ENCODE measurements around the gene ADGRB3. TPM values are rescaled to one million over a fixed set of nuclear protein-coding genes. Genes with fewer than 3 reads are reported as not detected.

The ADGRB3 gene
- total and polyA plus RNA-seq, 2 donors (not counting 3 experiments of a cell fraction or from before 2014, with no cell fraction given) = not detected

DNA sequence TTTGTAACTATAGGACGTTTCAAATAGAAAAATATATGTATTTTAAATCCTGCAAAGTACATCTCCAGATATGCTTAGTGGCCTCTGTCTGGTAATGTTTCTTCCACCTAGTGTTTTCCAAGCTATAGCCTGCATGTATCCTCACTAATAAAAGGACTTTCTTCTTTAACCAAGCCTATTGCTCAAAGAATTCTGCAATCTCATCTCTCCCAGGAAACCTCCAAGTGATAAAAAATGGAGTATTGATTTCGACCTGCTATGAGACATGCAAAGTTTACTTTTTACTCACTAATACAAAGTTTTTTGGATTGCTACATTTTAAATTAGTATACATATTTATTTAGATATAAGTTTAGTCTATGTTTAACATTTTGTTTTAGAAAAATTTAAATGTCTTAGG is 23.3 kb downstream of the ADGRB3 start:
- Histone ChIP-seq H3K9ac (replicated peaks; ENCODE audit: extremely low read depth, insufficient read depth, low read length) (no peak overlapping the region), H3K27ac (ENCODE audit: insufficient read depth, low read depth, low read length) (no peak overlapping the region), H3K4me1 (ENCODE audit: control insufficient read depth, extremely low read depth, insufficient read depth, low read length) (no peaks in the 10 kb centered on the region), H3K4me2 (ENCODE audit: insufficient read depth, low read length) (no peak overlapping the region), H3K9me1 (replicated peaks; ENCODE audit: control insufficient read depth, extremely low read depth, insufficient read depth, low read length) (no peaks in the 10 kb centered on the region), H3K4me3 (replicated peaks in 1 of 3; ENCODE audit: insufficient read depth in 1 of 3, low read depth in 1 of 3, low read length in 3 of 3) (no peak overlapping the region), H2AFZ (ENCODE audit: low read depth, low read length) (no peak overlapping the region), H3K36me3 (ENCODE audit: control insufficient read depth in 2 of 2, extremely low read depth in 1 of 2, insufficient read depth in 2 of 2, low read length in 2 of 2) (no peaks in the 10 kb centered on the region), H3K9me3 (replicated peaks; ENCODE audit: control insufficient read depth, insufficient read depth, low read length) (no peaks in the 10 kb centered on the region), H4K20me1 (replicated peaks; ENCODE audit: control insufficient read depth, extremely low read depth, insufficient read depth, low read length) (no peaks in the 10 kb centered on the region), H3K79me2 (ENCODE audit: control insufficient read depth, insufficient read depth, low read length) (no peaks in the 10 kb centered on the region), H3K27me3 (ENCODE audit: control insufficient read depth in 2 of 2, insufficient read depth in 2 of 2, low read length in 2 of 2) (no peaks in the 10 kb centered on the region)
- DNase-seq (ENCODE audit: low read depth, low spot score) (no peak), FAIRE-seq (no peak)
- BruUV-seq (replicated peaks) = no TSS peak
- TF ChIP-seq GATA2 (IDR thresholded peaks at IDR 0.05; ENCODE audit: insufficient read depth, insufficient read length, low read depth, low read length) = no peak
- TF ChIP-seq, protein P1, sequence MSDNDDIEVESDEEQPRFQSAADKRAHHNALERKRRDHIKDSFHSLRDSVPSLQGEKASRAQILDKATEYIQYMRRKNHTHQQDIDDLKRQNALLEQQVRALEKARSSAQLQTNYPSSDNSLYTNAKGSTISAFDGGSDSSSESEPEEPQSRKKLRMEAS (IDR thresholded peaks at IDR 0.05; ENCODE audit: insufficient read depth, insufficient read length) = no peak
- TF ChIP-seq JUN (IDR thresholded peaks at IDR 0.05; ENCODE audit: borderline replicate concordance, insufficient read depth, insufficient read length, low read depth) = no peak
- TF ChIP-seq, protein P2, sequence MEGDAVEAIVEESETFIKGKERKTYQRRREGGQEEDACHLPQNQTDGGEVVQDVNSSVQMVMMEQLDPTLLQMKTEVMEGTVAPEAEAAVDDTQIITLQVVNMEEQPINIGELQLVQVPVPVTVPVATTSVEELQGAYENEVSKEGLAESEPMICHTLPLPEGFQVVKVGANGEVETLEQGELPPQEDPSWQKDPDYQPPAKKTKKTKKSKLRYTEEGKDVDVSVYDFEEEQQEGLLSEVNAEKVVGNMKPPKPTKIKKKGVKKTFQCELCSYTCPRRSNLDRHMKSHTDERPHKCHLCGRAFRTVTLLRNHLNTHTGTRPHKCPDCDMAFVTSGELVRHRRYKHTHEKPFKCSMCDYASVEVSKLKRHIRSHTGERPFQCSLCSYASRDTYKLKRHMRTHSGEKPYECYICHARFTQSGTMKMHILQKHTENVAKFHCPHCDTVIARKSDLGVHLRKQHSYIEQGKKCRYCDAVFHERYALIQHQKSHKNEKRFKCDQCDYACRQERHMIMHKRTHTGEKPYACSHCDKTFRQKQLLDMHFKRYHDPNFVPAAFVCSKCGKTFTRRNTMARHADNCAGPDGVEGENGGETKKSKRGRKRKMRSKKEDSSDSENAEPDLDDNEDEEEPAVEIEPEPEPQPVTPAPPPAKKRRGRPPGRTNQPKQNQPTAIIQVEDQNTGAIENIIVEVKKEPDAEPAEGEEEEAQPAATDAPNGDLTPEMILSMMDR (IDR thresholded peaks at IDR 0.05; ENCODE audit: extremely low read depth in 1 of 2, insufficient read depth in 1 of 2, low read depth in 1 of 2, low read length in 2 of 2) = no peak
- TF ChIP-seq POLR2A (IDR thresholded peaks at IDR 0.05; ENCODE audit: low read depth, low read length) = no peak
- TF ChIP-seq MYC (IDR thresholded peaks at IDR 0.05; ENCODE audit: low read depth, low read length) = no peak
- no peak for TF ChIP-seq POLR2AphosphoS5 (IDR thresholded peaks at IDR 0.05; ENCODE audit: insufficient read depth, low read depth, low read length)
- no peak for TF ChIP-seq EZH2 (IDR thresholded peaks at IDR 0.05; ENCODE audit: borderline replicate concordance, low read depth, low read length, severe bottlenecking)
- dilution Hi-C loops (cut with MboI; ENCODE audit: extremely low pct_ligation_motif_present, low sequenced_read_pairs) = no loop called here
- POLR2A ChIA-PET = no interaction called here
- intact Hi-C loops (cut with micrococcal nuclease) = no loop called here
- CTCF ChIA-PET = no interaction called here
